ENCODE data around the gene CEP20. TPM values are rescaled to one million over a fixed set of nuclear protein-coding genes. Genes with fewer than 3 reads are reported as not detected.

Gene CEP20
- total and polyA plus RNA-seq, 2 of the 8 experiments (the other 6 are each of a cell fraction or from before 2014, with no cell fraction given) = 16.2 to 49.0 TPM

GRCh38 chr16:15837761-15838160 is 50.6 kb downstream of the CEP20 start:
- CTCF ChIA-PET (ENCODE audit: partially characterized antibody) = no interaction called here
- WGBS, 2 experiments (ENCODE audit: extremely low coverage in 1 of 2, insufficient coverage in 1 of 2, insufficient read length in 1 of 2, insufficient replicate concordance in 2 of 2, low coverage in 1 of 2, low lambda C conversion rate in 2 of 2, missing lambda C conversion rate in 1 of 2) = 97% methylated on average over 11 of the region's 11 CpGs; no CpG with 5 or more reads in 1 of the 2 experiments
- Histone ChIP-seq H3K27me3 (replicated peaks in 1 of 4; ENCODE audit: control insufficient read depth in 3 of 4, extremely low read depth in 1 of 4, insufficient read depth in 3 of 4, low read length in 3 of 4) (no peaks in the 10 kb centered on the region), H3K18ac (ENCODE audit: extremely low read depth, low read length) (no peak overlapping the region), H3K4ac (replicated peaks; ENCODE audit: insufficient read length, low read depth, low read length) (no peak overlapping the region), H3K14ac (ENCODE audit: insufficient read length) (no peak overlapping the region), H3K9me3 (ENCODE audit: insufficient read depth in 2 of 2, low read depth in 1 of 2, low read length in 1 of 2) (no peaks in the 10 kb centered on the region), H3K4me2 (ENCODE audit: insufficient read depth in 1 of 2, low read depth in 2 of 2, low read length in 2 of 2) (no peak overlapping the region), H3K36me3 (ENCODE audit: control insufficient read depth in 2 of 4, insufficient read depth in 4 of 4, low read length in 3 of 4) (no peaks in the 10 kb centered on the region), H3K79me2 (ENCODE audit: control insufficient read depth in 1 of 2, insufficient read depth in 2 of 2, low read length in 2 of 2) (no peaks in the 10 kb centered on the region), H3K56ac (replicated peaks; ENCODE audit: insufficient read length, low read depth, low read length) (no peak overlapping the region), H3K9ac (replicated peaks in 1 of 4; ENCODE audit: extremely low read depth in 1 of 4, low read depth in 3 of 4, low read length in 3 of 4) (no peak overlapping the region), H4K8ac (ENCODE audit: extremely low read depth, insufficient read depth, low read length) (no peak overlapping the region), H3K4me3 (ENCODE audit: extremely low read depth in 1 of 4, insufficient read depth in 2 of 4, low read depth in 3 of 4, low read length in 4 of 4) (no peak overlapping the region), H2AK5ac (ENCODE audit: low read depth, low read length) (no peak overlapping the region), H4K5ac (ENCODE audit: insufficient read length, low read depth, low read length) (no peak overlapping the region), H3K4me1 (replicated peaks in 1 of 4; ENCODE audit: control insufficient read depth in 3 of 4, insufficient read depth in 4 of 4, low read length in 3 of 4) (no peaks in the 10 kb centered on the region), H2BK5ac (ENCODE audit: low read depth, low read length) (no peak overlapping the region), H2BK12ac (ENCODE audit: low read depth, low read length) (no peak overlapping the region), H4K20me1 (replicated peaks in 1 of 2; ENCODE audit: control insufficient read depth in 1 of 2, insufficient read depth in 2 of 2, low read length in 2 of 2) (no peaks in the 10 kb centered on the region), H2BK20ac (ENCODE audit: low read length) (no peak overlapping the region), H2AFZ (ENCODE audit: low read length) (no peak overlapping the region), H3K79me1 (ENCODE audit: low read depth, low read length) (no peaks in the 10 kb centered on the region), H4K91ac (replicated peaks; ENCODE audit: insufficient read length, low read length) (no peak overlapping the region), H3K27ac (ENCODE audit: low read depth, low read length) (no peak overlapping the region), H3K23ac (ENCODE audit: insufficient read length) (no peak overlapping the region), H3K23me2 (ENCODE audit: low read depth, low read length) (no peaks in the 10 kb centered on the region), H2BK120ac (replicated peaks; ENCODE audit: low read depth, low read length) (no peak overlapping the region), H2BK15ac (ENCODE audit: low read length) (no peak overlapping the region)
- POLR2A ChIA-PET (ENCODE audit: partially characterized antibody) = no interaction called here
- TF ChIP-seq TAF7 (optimal IDR thresholded peaks at IDR 0.05; ENCODE audit: borderline replicate concordance, low read depth, low read length) = no peak
- no peak for TF ChIP-seq SIN3A (conservative IDR thresholded peaks at IDR 0.05 in 1 of 2, IDR thresholded peaks at IDR 0.05 in 1 of 2; ENCODE audit: low read depth in 1 of 2, low read length in 2 of 2)
- no peak for TF ChIP-seq PHF8 (conservative IDR thresholded peaks at IDR 0.05; ENCODE audit: low read depth, low read length)
- no peak for TF ChIP-seq KDM1A (IDR thresholded peaks at IDR 0.05; ENCODE audit: borderline replicate concordance, low read length)
- TF ChIP-seq CREB1 (IDR thresholded peaks at IDR 0.05) = no peak
- FAIRE-seq (no peak), DNase-seq (ENCODE audit: low read depth in 1 of 2, low spot score in 2 of 2) (no peak)
